ENCODE results near the gene NRAP.

The NRAP gene

GRCh38 chr10:113663908-113664307 lies at the start of gene NRAP:
Gene NRAP, minus strand, starts transcription at chr10:113664041. Its CDS starts 159 bp downstream, at chr10:113663882.
- no peak for DNase-seq (ENCODE audit: low read depth in 3 of 3, low spot score in 1 of 3)

- no peak for DNase-seq (ENCODE audit: low read depth in 3 of 3, low spot score in 1 of 3)
Measured at GRCh38 chr10:113713640-113713982, 49.8 kb upstream of the NRAP start.

- no peak for DNase-seq (ENCODE audit: low read depth in 3 of 3, low spot score in 1 of 3)
Measured at GRCh38 chr10:113712755-113713639, 49.2 kb upstream of the NRAP start.

GRCh38 chr10:113712024-113712423 lies 48.2 kb upstream of the NRAP start:
- DNase-seq (ENCODE audit: low read depth in 3 of 3, low spot score in 1 of 3), result no peak

- no peak for DNase-seq (ENCODE audit: low read depth in 3 of 3, low spot score in 1 of 3)
Measured at GRCh38 chr10:113711142-113711541, 47.3 kb upstream of the NRAP start.

GRCh38 chr10:113709221-113709838 lies 45.5 kb upstream of the NRAP start:
- no peak for DNase-seq (ENCODE audit: low read depth in 3 of 3, low spot score in 1 of 3)

- DNase-seq (ENCODE audit: low read depth in 3 of 3, low spot score in 1 of 3), result no peak
Measured at GRCh38 chr10:113708640-113709039, 44.8 kb upstream of the NRAP start.

GRCh38 chr10:113706623-113707022 lies 42.8 kb upstream of the NRAP start:
- DNase-seq (ENCODE audit: low read depth in 3 of 3, low spot score in 1 of 3), result no peak

GRCh38 chr10:113705344-113705652 lies 41.5 kb upstream of the NRAP start:
- DNase-seq (ENCODE audit: low read depth in 3 of 3, low spot score in 1 of 3), result no peak

GRCh38 chr10:113704637-113705343 lies 40.9 kb upstream of the NRAP start:
- no peak for DNase-seq (ENCODE audit: low read depth in 3 of 3, low spot score in 1 of 3)

GRCh38 chr10:113697595-113697994 lies 33.8 kb upstream of the NRAP start:
- no peak for DNase-seq (ENCODE audit: low read depth in 3 of 3, low spot score in 1 of 3)

GRCh38 chr10:113695691-113696090 lies 31.9 kb upstream of the NRAP start:
- DNase-seq (ENCODE audit: low read depth in 3 of 3, low spot score in 1 of 3), result no peak

GRCh38 chr10:113693348-113693747 lies 29.5 kb upstream of the NRAP start:
- no peak for DNase-seq (ENCODE audit: low read depth in 3 of 3, low spot score in 1 of 3)

- no peak for DNase-seq (ENCODE audit: low read depth in 3 of 3, low spot score in 1 of 3)
Measured at GRCh38 chr10:113692271-113692670, 28.4 kb upstream of the NRAP start.

GRCh38 chr10:113691381-113691780 lies 27.5 kb upstream of the NRAP start:
- no peak for DNase-seq (ENCODE audit: low read depth in 3 of 3, low spot score in 1 of 3)

- no peak for DNase-seq (ENCODE audit: low read depth in 3 of 3, low spot score in 1 of 3)
Measured at GRCh38 chr10:113690749-113691148, 26.9 kb upstream of the NRAP start.

GRCh38 chr10:113689574-113689973 lies 25.7 kb upstream of the NRAP start:
- DNase-seq (ENCODE audit: low read depth in 3 of 3, low spot score in 1 of 3), result no peak

GRCh38 chr10:113689057-113689456 lies 25.2 kb upstream of the NRAP start:
- DNase-seq (ENCODE audit: low read depth in 3 of 3, low spot score in 1 of 3), result no peak

- DNase-seq (ENCODE audit: low read depth in 3 of 3, low spot score in 1 of 3), result no peak
Measured at GRCh38 chr10:113687037-113687436, 23.2 kb upstream of the NRAP start.

GRCh38 chr10:113686028-113686427 lies 22.2 kb upstream of the NRAP start:
- DNase-seq (ENCODE audit: low read depth in 3 of 3, low spot score in 1 of 3), result no peak

- DNase-seq (ENCODE audit: low read depth in 3 of 3, low spot score in 1 of 3), result no peak
Measured at GRCh38 chr10:113683300-113683699, 19.5 kb upstream of the NRAP start.

Data from stimulated activated CD4-positive, alpha-beta T cell treated with anti-CD3 and anti-CD28 coated beads, TNF-alpha, amount 100 ng/mL, for 1 hour (primary cell).